ENCODE data around the gene ZNF575. TPM values are rescaled to one million over a fixed set of nuclear protein-coding genes. Genes with fewer than 3 reads are reported as not detected.

ZNF575 gene
- total RNA-seq, 2 experiments from 2014 or later, result 2.6 to 2.7 TPM

- no peaks in the 10 kb centered on the region for H3K27me3 ChIP-seq (ENCODE audit: control insufficient read depth in 1 of 2, insufficient read depth in 2 of 2, low read length in 2 of 2)
- no peaks in the 10 kb centered on the region for H3K9me3 Mint-ChIP-seq
- peaks cover 21% of the 10 kb centered on the region for H3K4me1 Mint-ChIP-seq (ENCODE audit: low read depth)
- H3K4me1 ChIP-seq (ENCODE audit: insufficient read depth, low read length), result peaks cover 21% of the 10 kb centered on the region
- POLR2A ChIA-PET, result interaction anchor here (0.5 to 4.9 kb wide), 13 partner anchors 9 to 221 kb away, joined by 3 to 44 read pairs (median 13); partner anchors contain the start of genes IRGQ, LYPD3, PHLDB3 and SMG9
- DNase-seq, result peak; percentile 85 to 97 (median 92)
- peak overlapping the region; percentile 96 for H3K4me3 Mint-ChIP-seq
- TF ChIP-seq, protein P1, sequence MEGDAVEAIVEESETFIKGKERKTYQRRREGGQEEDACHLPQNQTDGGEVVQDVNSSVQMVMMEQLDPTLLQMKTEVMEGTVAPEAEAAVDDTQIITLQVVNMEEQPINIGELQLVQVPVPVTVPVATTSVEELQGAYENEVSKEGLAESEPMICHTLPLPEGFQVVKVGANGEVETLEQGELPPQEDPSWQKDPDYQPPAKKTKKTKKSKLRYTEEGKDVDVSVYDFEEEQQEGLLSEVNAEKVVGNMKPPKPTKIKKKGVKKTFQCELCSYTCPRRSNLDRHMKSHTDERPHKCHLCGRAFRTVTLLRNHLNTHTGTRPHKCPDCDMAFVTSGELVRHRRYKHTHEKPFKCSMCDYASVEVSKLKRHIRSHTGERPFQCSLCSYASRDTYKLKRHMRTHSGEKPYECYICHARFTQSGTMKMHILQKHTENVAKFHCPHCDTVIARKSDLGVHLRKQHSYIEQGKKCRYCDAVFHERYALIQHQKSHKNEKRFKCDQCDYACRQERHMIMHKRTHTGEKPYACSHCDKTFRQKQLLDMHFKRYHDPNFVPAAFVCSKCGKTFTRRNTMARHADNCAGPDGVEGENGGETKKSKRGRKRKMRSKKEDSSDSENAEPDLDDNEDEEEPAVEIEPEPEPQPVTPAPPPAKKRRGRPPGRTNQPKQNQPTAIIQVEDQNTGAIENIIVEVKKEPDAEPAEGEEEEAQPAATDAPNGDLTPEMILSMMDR (IDR thresholded peaks at IDR 0.05), result no peak
- H3K4me3 ChIP-seq (ENCODE audit: low read length), result peak overlapping the region; percentile 77
- H3K27ac Mint-ChIP-seq, result peak overlapping the region; percentile 92
- intact Hi-C loops (cut with DNase I, micrococcal nuclease), result loop anchor here (1.0 to 10.0 kb wide), 3 partner anchors 42 to 221 kb away; partner anchors contain the start of genes PINLYP (in 1 of the 2), SMG9 (in 1 of the 2) and XRCC1 (in 1 of the 2)
- peaks cover 20% of the 10 kb centered on the region for H3K36me3 Mint-ChIP-seq (ENCODE audit: low read depth)
- peaks cover 0 to 2% of the 10 kb centered on the region in 2 experiments for H3K9me3 ChIP-seq (ENCODE audit: control insufficient read depth in 1 of 2, insufficient read depth in 1 of 2, low read length in 2 of 2)
- H3K36me3 ChIP-seq (ENCODE audit: insufficient read depth, low read length), result peaks cover 5% of the 10 kb centered on the region
- H3K27ac ChIP-seq (ENCODE audit: low read depth in 1 of 2, low read length in 2 of 2), result peak overlapping the region; percentile 53 to 61
- no peaks in the 10 kb centered on the region for H3K27me3 Mint-ChIP-seq
- peak; percentile 78 for ATAC-seq (ENCODE audit: poor library complexity)
- CTCF ChIA-PET, result interaction anchor here (0.5 to 2.4 kb wide), 8 partner anchors 9 to 1094 kb away, joined by 3 to 8 read pairs (median 6); no protein-coding TSS in a partner anchor
Observed at GRCh38 chr19:43533546-43534304, 737 bp downstream of the ZNF575 start.

- Mint-ChIP-seq H3K27ac (peak overlapping the region; percentile 92), H3K36me3 (ENCODE audit: low read depth) (peaks cover 26% of the 10 kb centered on the region), H3K4me1 (ENCODE audit: low read depth) (peaks cover 21% of the 10 kb centered on the region), H3K4me3 (peak overlapping the region; percentile 96), H3K9me3 (peaks cover 3% of the 10 kb centered on the region), H3K27me3 (no peaks in the 10 kb centered on the region)
- Histone ChIP-seq H3K27me3 (ENCODE audit: control insufficient read depth in 1 of 2, insufficient read depth in 2 of 2, low read length in 2 of 2) (no peaks in the 10 kb centered on the region), H3K36me3 (ENCODE audit: insufficient read depth, low read length) (peaks cover 11% of the 10 kb centered on the region), H3K9me3 (ENCODE audit: control insufficient read depth in 1 of 2, insufficient read depth in 1 of 2, low read length in 2 of 2) (peaks cover 0 to 7% of the 10 kb centered on the region in 2 experiments), H3K4me3 (ENCODE audit: low read length) (peak overlapping the region; percentile 77), H3K27ac (ENCODE audit: low read depth in 1 of 2, low read length in 2 of 2) (peak overlapping the region; percentile 53 to 61), H3K4me1 (ENCODE audit: insufficient read depth, low read length) (peaks cover 21% of the 10 kb centered on the region)
- TF ChIP-seq, protein P1 (IDR thresholded peaks at IDR 0.05), result no peak
- ChIA-PET POLR2A (interaction anchor here (0.5 to 4.9 kb wide), 10 partner anchors 9 to 134 kb away, joined by 3 to 44 read pairs (median 15); partner anchors contain the start of genes IRGQ, LYPD3 and ZNF576), CTCF (interaction anchor here (0.9 to 2.1 kb wide), 6 partner anchors 9 to 102 kb away, joined by 3 to 8 read pairs (median 6); no protein-coding TSS in a partner anchor)
- DNase-seq (peak in 1 of 14 experiments; percentile 32), ATAC-seq (ENCODE audit: poor library complexity) (no peak)
- intact Hi-C loops (cut with DNase I, micrococcal nuclease), result loop anchor here in 1 of 2 experiments (10.0 kb wide), 1 partner anchor 220 kb away; the partner anchor contains the start of gene SMG9
Observed at GRCh38 chr19:43534305-43534815, 1.4 kb downstream of the ZNF575 start.

Data from CD4-positive, alpha-beta T cell (primary cell).